Activated gamma-delta T cell treated with anti-CD3 and anti-CD28 coated beads, Interleukin-2, amount 50 U/mL, for 16 hours (primary cell): ENCODE data around the gene MCM5.
"Not testable (repeated sequence)": the region's sequence is repeated elsewhere in the genome, so short reads cannot be mapped to it uniquely, and the experiment has no call there.

Experiments
- DNase-seq: peaks from one replicate; pipeline ENCODE4 v3.0.0-alpha.2; 2020; ENCODE audit warnings: low read depth

MCM5 gene

GRCh38 chr22:35379146-35379993 lies 20.6 kb upstream of the MCM5 start:
- no peak for DNase-seq

- no peak for DNase-seq
Measured at GRCh38 chr22:35380013-35380412, 19.9 kb upstream of the MCM5 start.

GRCh38 chr22:35380537-35381423 lies 19.2 kb upstream of the MCM5 start, which contains the start of gene HMOX1:
HMOX1 (plus strand) TSS chr22:35381096; CDS start chr22:35381174, 78 bp downstream.
- DNase-seq: peak; percentile 9

DNA sequence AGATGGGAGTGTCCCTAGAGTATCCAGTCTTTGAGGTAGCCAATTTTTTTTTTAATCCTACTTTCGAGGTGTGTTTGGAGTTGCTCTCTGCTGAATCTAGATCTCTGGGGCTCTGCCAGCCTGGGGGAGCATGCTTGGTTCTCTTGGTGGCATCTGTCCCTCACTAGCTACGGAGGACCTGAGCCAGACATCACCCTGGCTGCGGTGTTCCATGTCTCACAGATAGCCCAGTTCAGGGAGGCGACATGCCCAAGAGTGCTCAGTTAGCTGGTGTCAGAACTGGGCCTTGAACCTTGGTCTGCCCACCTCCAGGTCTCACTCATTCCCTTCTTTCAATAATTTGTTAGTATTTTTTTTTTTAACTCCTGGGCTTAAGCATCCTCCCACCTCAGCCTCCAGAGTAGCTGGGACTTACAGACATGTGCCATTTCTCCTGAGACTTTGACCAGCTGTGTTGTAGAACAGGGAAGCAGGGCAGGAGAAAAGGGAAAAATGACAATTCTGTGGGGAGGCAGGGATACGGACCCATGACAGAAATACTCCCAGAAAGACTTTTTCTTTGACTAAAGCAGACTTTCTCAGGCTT lies 18.4 kb upstream of the MCM5 start:
- no peak for DNase-seq

DNA sequence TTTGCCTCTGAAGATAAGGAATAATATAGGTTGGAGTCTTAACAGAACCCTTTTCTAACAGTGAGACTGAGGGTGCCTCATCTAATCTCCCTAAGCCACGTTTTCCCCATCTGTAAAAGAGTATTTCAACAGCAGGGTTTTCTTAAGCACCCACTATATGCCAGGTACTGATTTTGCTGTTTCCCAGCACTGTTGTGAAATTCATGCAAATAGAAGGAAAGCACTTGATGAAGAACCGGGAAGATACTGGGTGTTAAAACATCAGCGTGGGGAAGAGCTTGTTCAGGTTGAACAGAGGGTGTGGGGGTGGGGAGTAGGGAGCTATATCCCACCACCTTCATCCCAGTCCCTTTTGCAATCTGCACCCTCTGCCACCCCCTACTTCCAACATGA lies 16.3 kb upstream of the MCM5 start:
- DNase-seq: no peak

DNA sequence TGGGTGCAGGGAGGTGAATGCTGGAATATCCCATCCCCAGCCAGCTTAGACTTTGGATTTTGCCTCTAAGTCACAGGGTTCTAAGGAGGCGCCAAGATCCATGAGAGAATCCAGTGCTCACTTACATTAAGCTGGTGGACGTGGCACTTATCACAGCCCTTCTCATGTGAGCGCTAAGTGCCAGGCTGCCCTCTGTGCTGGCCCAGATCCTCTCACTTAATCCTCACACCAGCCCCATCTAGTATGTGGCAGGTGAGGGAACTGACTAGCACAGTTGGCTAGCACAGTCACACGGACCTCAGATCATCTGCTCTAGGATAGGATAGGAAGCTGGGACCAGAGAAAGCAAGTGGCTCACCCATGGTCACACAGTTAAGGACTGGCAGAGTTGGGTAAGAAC lies 15.4 kb upstream of the MCM5 start:
- DNase-seq: no peak

GRCh38 chr22:35384975-35385588 lies 14.9 kb upstream of the MCM5 start:
- no peak for DNase-seq

- DNase-seq: no peak
Measured at GRCh38 chr22:35386670-35387288, 13.2 kb upstream of the MCM5 start.

- DNase-seq: no peak
Measured at GRCh38 chr22:35390933-35391332, 9.0 kb upstream of the MCM5 start.

GRCh38 chr22:35392357-35392756 lies 7.6 kb upstream of the MCM5 start:
- no peak for DNase-seq

DNA sequence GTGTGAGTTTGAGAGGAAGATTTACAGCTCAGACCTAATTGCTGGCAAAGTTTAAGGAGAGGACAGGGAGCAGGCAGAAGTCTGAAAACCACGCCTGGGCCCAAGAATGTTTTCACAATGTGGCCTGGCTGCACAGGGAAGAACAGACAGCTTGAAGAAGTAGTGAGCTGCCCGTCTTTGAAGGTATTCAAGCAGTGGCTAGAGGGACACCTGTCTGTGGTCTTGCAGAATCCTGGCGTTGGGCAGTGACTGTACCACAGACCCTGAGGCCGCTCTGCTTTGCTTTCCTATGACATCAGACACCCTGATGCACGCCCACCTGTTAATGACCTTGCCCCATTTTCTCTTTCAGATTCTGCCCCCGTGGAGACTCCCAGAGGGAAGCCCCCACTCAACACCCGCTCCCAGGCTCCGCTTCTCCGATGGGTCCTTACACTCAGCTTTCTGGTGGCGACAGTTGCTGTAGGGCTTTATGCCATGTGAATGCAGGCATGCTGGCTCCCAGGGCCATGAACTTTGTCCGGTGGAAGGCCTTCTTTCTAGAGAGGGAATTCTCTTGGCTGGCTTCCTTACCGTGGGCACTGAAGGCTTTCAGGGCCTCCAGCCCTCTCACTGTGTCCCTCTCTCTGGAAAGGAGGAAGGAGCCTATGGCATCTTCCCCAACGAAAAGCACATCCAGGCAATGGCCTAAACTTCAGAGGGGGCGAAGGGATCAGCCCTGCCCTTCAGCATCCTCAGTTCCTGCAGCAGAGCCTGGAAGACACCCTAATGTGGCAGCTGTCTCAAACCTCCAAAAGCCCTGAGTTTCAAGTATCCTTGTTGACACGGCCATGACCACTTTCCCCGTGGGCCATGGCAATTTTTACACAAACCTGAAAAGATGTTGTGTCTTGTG lies 6.6 kb upstream of the MCM5 start:
- no peak for DNase-seq

GRCh38 chr22:35394011-35394312 lies 6.0 kb upstream of the MCM5 start:
- DNase-seq: no peak

- no peak for DNase-seq
Measured at GRCh38 chr22:35394810-35395563, 5.0 kb upstream of the MCM5 start.

GRCh38 chr22:35396622-35397021 lies 3.3 kb upstream of the MCM5 start:
- DNase-seq: not testable (repeated sequence)

DNA sequence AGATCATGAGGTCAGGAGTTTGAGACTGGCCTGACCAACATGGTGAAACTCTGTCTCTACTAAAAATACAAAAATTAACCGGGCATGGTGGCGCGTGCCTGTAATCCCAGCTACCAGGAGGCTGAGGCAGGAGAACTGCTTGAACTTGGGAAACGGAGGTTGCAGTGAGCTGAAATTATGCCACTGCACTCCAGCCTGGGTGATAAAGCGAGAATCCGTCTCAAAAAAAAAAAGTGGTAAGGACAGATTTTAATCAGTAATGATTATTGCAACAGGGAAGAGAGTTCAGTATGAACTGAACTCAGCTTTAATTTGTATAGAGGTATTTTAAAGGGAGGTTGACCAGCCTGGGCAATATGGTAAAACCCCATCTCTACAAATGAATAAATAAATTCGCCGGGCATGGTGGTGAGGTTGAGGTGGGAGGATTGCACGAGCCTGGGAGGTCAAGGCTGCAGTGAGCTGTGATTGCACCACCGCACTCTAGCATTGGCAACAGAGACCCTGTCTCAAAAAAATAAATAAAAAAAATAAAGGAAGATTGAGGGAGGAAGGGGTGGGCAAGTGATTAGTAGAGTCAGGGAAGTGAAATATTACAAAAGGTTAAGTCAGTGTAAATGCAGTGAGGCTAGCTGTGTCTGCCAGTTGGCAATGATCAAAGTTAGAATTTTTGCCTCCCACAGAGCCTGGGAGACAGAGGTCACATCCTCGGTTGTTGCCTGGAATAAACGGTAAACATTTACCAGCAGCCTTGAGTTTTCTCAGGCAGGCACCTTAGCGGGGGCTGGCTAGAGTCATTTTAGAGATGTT lies 2.6 kb upstream of the MCM5 start:
- no peak for DNase-seq

- no peak for DNase-seq
Measured at GRCh38 chr22:35398591-35398973, 1.4 kb upstream of the MCM5 start.

- DNase-seq: no peak
Measured at GRCh38 chr22:35399114-35399677, 744 bp upstream of the MCM5 start.

DNA sequence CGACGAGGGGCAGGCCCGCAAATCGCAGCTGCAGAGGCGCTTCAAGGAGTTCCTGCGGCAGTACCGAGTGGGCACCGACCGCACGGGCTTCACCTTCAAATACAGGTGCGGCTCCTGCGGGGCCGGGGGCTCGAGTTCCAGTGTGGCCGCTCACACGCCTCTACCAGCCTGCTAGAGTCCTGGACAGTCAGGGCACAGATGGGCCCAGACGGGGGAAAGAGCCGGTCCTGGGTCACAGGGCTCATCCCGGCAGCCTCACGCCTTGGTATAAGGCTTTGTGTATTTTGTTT lies 506 bp downstream of the MCM5 start:
- no peak for DNase-seq

GRCh38 chr22:35401863-35402262 lies 1.9 kb downstream of the MCM5 start:
- DNase-seq: no peak
